Cardiac fibroblast (primary cell): ENCODE measurements around the gene PKMYT1.
"Not testable (repeated sequence)": the region's sequence is repeated elsewhere in the genome, so short reads cannot be mapped to it uniquely, and the experiment has no call there.

Experiments used
- DNase-seq, 2 donors: peaks; one replicate each; pipeline versions ENCODE4 v3.0.0 to v3.0.0-alpha.2; 2010; ENCODE audit warnings: low read depth in 2 of 2
- H3K4me3 ChIP-seq, 2 donors: replicated peaks in 1 of 2; 1 replicate in 1 of 2; 2 replicates in 1 of 2; pipeline ENCODE4 v1.5.1; 2011; ENCODE audit warnings: low read depth in 2 of 2, low read length in 2 of 2, mild to moderate bottlenecking in 2 of 2, moderate library complexity in 1 of 2
- CTCF ChIP-seq: IDR thresholded peaks from one replicate; pipeline ENCODE4 v1.5.1; 2011; ENCODE audit warnings: low read depth, mild to moderate bottlenecking, low read length, inconsistent platforms

The PKMYT1 gene

GRCh38 chr16:2930236-2930635 is 50.0 kb downstream of the PKMYT1 start:
- DNase-seq: no peak
- no peak overlapping the region for H3K4me3 ChIP-seq
- TF ChIP-seq CTCF: no peak

DNA sequence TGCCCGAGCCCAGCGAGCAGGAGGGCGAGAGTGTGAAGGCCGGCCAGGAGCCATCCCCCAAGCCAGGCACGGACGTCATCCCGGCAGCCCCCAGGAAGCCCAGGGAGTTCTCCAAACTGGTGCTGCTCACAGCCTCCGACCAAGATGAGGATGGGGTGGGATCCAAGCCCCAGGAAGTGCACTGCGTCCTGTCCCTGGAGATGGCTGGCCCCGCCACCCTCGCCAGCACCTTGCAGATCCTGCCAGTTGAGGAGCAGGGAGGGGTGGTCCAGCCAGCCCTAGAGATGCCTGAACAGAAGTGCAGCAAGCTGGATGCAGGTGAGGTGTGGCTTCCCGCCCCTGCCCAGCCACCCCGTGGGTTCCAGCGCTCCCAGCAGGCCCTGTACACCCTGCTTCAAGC is 50.6 kb downstream of the PKMYT1 start:
- no peak for TF ChIP-seq CTCF
- no peak overlapping the region for H3K4me3 ChIP-seq
- no peak for DNase-seq

DNA sequence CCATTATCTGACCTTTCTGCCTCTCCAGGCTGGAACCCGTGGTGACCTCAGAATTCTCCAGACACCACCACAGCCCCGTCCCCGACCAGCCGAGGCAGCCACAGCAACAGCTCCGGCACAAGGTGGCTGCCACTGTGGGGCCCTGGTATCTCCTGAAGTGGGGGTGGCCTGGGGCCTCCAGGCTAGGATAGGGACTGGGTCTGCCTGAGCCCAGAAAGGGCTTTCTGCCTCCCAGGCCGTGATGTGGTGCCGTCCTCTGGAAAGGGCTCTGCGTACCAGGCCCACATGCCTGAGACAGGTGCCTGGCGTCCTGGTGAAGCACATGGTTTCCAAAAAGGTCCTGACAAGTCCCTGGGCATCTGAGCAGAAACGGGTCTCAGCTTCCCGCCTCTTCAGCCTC is 51.5 kb downstream of the PKMYT1 start:
- no peak for DNase-seq
- no peak overlapping the region for H3K4me3 ChIP-seq
- TF ChIP-seq CTCF: no peak

- not testable (repeated sequence) for DNase-seq, H3K4me3 ChIP-seq
These were observed 52.1 kb downstream of the PKMYT1 start for GRCh38 chr16:2928151-2928550.

GRCh38 chr16:2927010-2927646 is 53.1 kb downstream of the PKMYT1 start:
- peak; percentile 85 for TF ChIP-seq CTCF
- H3K4me3 ChIP-seq: no peak overlapping the region
- peak; percentile 90 to 91 for DNase-seq

DNA sequence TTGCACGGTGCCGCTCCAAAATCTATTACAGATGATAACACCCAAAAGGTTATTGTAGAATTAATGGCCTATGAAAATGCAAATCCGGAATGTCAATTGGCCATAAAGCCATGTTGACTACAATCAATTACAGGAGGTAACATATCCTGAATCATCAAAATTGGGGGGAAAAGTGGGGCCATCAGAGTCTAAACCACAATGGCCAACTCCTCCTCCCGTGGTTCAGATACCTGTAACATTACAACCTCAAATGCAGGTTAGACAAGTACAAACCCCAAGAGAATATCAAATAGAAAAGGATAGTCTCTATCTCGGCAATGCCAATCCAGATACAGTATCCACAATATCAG is 53.6 kb downstream of the PKMYT1 start:
- TF ChIP-seq CTCF: no peak
- no peak overlapping the region for H3K4me3 ChIP-seq
- DNase-seq: no peak

DNA sequence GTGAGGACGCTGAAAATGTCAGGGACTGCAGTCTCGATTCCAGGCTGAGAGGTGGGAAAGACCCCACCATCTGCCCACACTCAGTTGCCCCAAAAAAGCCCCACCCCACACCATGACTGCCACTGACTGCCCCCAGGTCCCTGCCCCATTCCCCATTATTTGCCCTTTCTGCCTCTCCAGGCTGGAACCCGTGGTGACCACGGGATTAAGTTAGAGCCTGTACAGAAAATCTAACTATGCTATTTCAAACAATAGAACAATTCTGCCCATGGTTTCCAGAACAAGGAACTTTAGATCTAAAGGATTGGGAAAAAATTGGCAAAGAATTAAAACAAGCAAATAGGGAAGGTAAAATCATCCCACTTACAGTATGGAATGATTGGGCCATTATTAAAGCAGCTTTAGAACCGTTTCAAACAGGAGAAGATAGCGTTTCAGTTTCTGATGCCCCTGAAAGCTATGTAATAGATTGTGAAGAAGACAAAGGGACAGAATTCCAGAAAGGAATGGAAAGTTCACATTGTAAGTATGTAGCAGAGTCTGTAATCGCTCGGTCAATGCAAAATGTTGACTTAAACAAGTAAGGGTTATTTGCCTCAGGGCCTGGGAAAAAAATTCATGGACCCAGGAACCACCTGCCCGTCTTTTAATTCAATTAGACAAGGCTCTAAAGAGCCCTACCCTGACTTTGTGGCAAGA is 54.1 kb downstream of the PKMYT1 start:
- no peak for DNase-seq
- no peak for TF ChIP-seq CTCF
- no peak overlapping the region for H3K4me3 ChIP-seq
